AG04450 (cell line): ENCODE data around the gene CDH13. TPM values are rescaled to one million over a fixed set of nuclear protein-coding genes. Genes with fewer than 3 reads are reported as not detected.

ENCODE experiments used
- CTCF ChIA-PET: fragments of 300-600, 350-600 bp; formaldehyde crosslinking; extraction: SDS; loops from one replicate; lab custom pipeline; 2022; ENCODE audit warnings: antibody characterized with exemption, inconsistent platforms; lab: Charles Lee
- POLR2A ChIA-PET: fragments of 350-600 bp; formaldehyde crosslinking; extraction: SDS; loops from one replicate; lab custom pipeline; 2021; ENCODE audit warnings: antibody characterized with exemption, inconsistent platforms; lab: Yijun Ruan, JAX
- DNase-seq: peaks from one replicate; pipeline ENCODE4 v3.0.0-alpha.2; 2011; ENCODE audit warnings: low read depth, low spot score
- H3K27ac ChIP-seq: one replicate; pipeline ENCODE4 v1.5.1; 2012; ENCODE audit warnings: low read depth, low read length, control low read depth
- H3K27me3 ChIP-seq: one replicate; pipeline ENCODE4 v1.6.0; 2012; ENCODE audit warnings: low read length; ENCODE audit not compliant: control insufficient read depth, insufficient read depth
- H3K4me3 ChIP-seq: 2 replicates; pipeline ENCODE4 v1.5.1; 2011; ENCODE audit warnings: mild to moderate bottlenecking, low read depth, low read length, control low read depth
- H3K9me3 ChIP-seq: 2 replicates; pipeline ENCODE4 v1.5.1; 2012; ENCODE audit warnings: low read length; ENCODE audit not compliant: control insufficient read depth, insufficient read depth
- polyA plus RNA-seq: library from polyadenylated mRNA; depleted of rRNA; stranded (reverse); fragments of >200 nt; gene quantifications from 2 replicates; pipeline ENCODE4 v1.2.3, GENCODE V29; 2011
- small RNA-seq: library from RNA; depleted of rRNA; stranded (forward); fragments of <200 nt; gene quantifications from one replicate; pipeline ENCODE3, GENCODE V24; 2012; ENCODE audit warnings: low read depth; ENCODE audit not compliant: insufficient read length
- TF ChIP-seq, protein P1 (sequence below): IDR thresholded peaks from 2 replicates; pipeline ENCODE4 v1.5.1; 2011; ENCODE audit warnings: low read depth, low read length, control low read depth, inconsistent platforms

CDH13 gene
- polyA plus RNA-seq, 1 experiment: 55.0 TPM

DNA sequence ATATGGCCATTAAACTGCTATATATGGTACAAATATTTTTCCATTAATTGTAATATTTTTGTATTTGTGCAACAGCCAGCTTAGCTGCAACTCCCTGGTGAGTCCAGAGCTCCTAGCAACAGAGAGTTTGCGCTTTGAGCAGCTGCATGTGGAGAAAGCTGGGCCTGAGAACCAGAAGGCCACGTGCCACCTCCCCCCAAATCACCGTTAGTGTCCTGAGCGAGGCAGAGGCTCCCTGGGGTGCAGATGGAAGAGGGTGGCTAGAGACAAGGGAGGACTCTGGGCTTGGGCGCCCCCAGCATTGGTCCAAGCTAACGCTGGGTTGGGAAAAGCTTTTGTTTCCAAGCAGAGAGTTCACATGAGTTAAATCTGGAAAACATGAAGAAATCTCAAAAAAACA lies 1222.7 kb downstream of the CDH13 start:
- TF ChIP-seq, protein P1, sequence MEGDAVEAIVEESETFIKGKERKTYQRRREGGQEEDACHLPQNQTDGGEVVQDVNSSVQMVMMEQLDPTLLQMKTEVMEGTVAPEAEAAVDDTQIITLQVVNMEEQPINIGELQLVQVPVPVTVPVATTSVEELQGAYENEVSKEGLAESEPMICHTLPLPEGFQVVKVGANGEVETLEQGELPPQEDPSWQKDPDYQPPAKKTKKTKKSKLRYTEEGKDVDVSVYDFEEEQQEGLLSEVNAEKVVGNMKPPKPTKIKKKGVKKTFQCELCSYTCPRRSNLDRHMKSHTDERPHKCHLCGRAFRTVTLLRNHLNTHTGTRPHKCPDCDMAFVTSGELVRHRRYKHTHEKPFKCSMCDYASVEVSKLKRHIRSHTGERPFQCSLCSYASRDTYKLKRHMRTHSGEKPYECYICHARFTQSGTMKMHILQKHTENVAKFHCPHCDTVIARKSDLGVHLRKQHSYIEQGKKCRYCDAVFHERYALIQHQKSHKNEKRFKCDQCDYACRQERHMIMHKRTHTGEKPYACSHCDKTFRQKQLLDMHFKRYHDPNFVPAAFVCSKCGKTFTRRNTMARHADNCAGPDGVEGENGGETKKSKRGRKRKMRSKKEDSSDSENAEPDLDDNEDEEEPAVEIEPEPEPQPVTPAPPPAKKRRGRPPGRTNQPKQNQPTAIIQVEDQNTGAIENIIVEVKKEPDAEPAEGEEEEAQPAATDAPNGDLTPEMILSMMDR: no peak
- peaks cover 3% of the 10 kb centered on the region; the same call in 1 of the 2 replicates for H3K9me3 ChIP-seq
- no peak for DNase-seq
- CTCF ChIA-PET: no interaction called here
- H3K4me3 ChIP-seq: no peak overlapping the region
- peaks cover 11% of the 10 kb centered on the region for H3K27me3 ChIP-seq
- no peak overlapping the region for H3K27ac ChIP-seq
- POLR2A ChIA-PET: interaction anchor here (0.6 kb wide), 1 partner anchor 540 kb away, joined by 3 read pairs; no protein-coding TSS in a partner anchor

Small RNA genes lying within 50 kb of the gene (small RNA-seq; reads per million reads assigned to genes)
- gene AC099506.2: not detected
- gene MIR3182: not detected
- not detected for gene MIR8058
